Nephron progenitor cell (in vitro differentiated cells): ENCODE results near the gene ATP10A.

Experiments used
- DNase-seq: peaks from one replicate; pipeline ENCODE4 v3.0.0; 2021
- H3K27ac Mint-ChIP-seq: 2 replicates; pipeline ENCODE4 v1.8.0; 2021; ENCODE audit warnings: mild to moderate bottlenecking, moderate library complexity, mixed read lengths
- H3K27me3 Mint-ChIP-seq: 2 replicates; pipeline ENCODE4 v1.8.0; 2021; ENCODE audit warnings: mild to moderate bottlenecking, low read depth, mixed read lengths; ENCODE audit not compliant: poor library complexity
- H3K36me3 Mint-ChIP-seq: 2 replicates; pipeline ENCODE4 v1.8.0; 2021; ENCODE audit warnings: low read depth, mixed read lengths
- H3K4me1 Mint-ChIP-seq: 2 replicates; pipeline ENCODE4 v1.8.0; 2021; ENCODE audit warnings: mixed read lengths
- H3K4me3 Mint-ChIP-seq: 2 replicates; pipeline ENCODE4 v1.8.0; 2021; ENCODE audit warnings: mild to moderate bottlenecking, moderate library complexity, mixed read lengths
- H3K9me3 Mint-ChIP-seq: 2 replicates; pipeline ENCODE4 v1.8.0; 2021; ENCODE audit warnings: mild to moderate bottlenecking, moderate library complexity, mixed read lengths
- CTCF ChIP-seq: fragments of 200-600 bp; sonication (generic); IDR thresholded peaks from 2 replicates; pipeline ENCODE4 v1.5.0; 2021; ENCODE audit warnings: antibody characterized with exemption

The ATP10A gene

DNA sequence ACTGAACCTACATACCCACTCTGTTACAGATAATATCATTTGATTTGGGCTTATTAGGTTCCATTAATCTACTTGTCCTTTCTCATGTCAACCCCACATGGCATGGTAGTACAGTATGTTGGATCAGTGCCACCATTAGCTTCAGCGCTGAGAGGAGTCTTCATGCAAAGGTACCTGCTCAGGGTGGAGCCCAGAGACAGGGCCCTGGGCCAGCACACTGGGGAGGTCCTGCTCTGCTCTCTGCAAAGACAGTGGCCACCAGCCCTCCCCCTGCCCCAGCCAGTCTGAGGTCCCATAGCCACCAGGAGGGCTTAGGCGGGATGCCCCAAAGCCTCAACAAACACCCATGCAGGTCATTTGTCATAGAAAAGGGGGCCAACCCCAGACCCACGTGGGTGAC lies 71.0 kb downstream of the ATP10A start:
- Mint-ChIP-seq H3K27ac (no peak overlapping the region), H3K36me3 (no peaks in the 10 kb centered on the region), H3K4me1 (peaks cover 27% of the 10 kb centered on the region), H3K9me3 (no peaks in the 10 kb centered on the region), H3K27me3 (no peaks in the 10 kb centered on the region), H3K4me3 (no peak overlapping the region)
- no peak for DNase-seq
- TF ChIP-seq CTCF, result no peak

GRCh38 chr15:25790000-25790660 lies 73.0 kb downstream of the ATP10A start:
- Mint-ChIP-seq H3K4me1 (peaks cover 13% of the 10 kb centered on the region), H3K27ac (no peak overlapping the region), H3K4me3 (no peak overlapping the region), H3K9me3 (no peaks in the 10 kb centered on the region), H3K27me3 (no peaks in the 10 kb centered on the region), H3K36me3 (no peaks in the 10 kb centered on the region)
- no peak for TF ChIP-seq CTCF
- DNase-seq, result no peak

DNA sequence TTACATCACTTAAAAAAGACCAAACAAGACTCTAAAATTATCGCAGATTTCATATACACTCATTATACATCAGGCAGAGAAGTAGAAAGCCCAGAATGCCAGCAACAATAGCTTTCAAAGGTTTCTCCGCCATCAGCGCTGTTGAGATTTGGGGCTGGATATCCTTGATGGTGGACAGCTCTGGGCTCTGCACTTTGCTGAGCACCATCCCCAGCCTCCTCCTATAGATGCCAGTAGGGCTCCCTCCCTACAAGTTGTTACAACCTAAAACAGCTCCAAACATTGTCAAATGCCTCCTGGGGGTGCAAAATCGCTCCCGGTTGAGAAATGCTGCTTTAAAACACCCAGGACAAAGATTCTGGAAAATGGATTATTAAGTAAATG lies 73.5 kb downstream of the ATP10A start:
- no peak overlapping the region for H3K4me3 Mint-ChIP-seq
- no peak overlapping the region for H3K27ac Mint-ChIP-seq
- H3K9me3 Mint-ChIP-seq, result no peaks in the 10 kb centered on the region
- H3K36me3 Mint-ChIP-seq, result no peaks in the 10 kb centered on the region
- TF ChIP-seq CTCF, result no peak
- no peak for DNase-seq
- H3K4me1 Mint-ChIP-seq, result peaks cover 12% of the 10 kb centered on the region
- no peaks in the 10 kb centered on the region for H3K27me3 Mint-ChIP-seq

DNA sequence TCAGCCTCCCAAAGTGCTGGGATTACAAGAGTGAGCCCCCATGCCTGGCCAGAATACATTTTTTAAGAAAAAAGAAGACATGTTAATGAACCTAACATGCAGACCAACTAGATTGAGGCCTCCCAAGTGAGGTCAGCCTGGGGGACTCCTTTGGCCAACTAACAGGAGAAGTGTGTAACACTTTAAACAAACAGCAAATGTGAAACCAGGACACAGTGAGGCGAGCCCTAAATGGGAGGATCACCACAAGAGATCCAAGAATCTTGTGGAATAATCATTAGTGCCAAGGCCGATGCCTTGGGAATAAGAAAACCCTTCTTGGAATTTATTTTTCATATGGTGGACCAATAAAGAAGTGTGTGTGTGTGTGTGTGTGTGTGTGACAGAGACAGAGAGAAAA lies 73.9 kb downstream of the ATP10A start:
- Mint-ChIP-seq H3K9me3 (no peaks in the 10 kb centered on the region), H3K4me3 (no peak overlapping the region), H3K27me3 (no peaks in the 10 kb centered on the region), H3K36me3 (no peaks in the 10 kb centered on the region), H3K27ac (no peak overlapping the region), H3K4me1 (peaks cover 8% of the 10 kb centered on the region)
- TF ChIP-seq CTCF, result no peak
- DNase-seq, result no peak

DNA sequence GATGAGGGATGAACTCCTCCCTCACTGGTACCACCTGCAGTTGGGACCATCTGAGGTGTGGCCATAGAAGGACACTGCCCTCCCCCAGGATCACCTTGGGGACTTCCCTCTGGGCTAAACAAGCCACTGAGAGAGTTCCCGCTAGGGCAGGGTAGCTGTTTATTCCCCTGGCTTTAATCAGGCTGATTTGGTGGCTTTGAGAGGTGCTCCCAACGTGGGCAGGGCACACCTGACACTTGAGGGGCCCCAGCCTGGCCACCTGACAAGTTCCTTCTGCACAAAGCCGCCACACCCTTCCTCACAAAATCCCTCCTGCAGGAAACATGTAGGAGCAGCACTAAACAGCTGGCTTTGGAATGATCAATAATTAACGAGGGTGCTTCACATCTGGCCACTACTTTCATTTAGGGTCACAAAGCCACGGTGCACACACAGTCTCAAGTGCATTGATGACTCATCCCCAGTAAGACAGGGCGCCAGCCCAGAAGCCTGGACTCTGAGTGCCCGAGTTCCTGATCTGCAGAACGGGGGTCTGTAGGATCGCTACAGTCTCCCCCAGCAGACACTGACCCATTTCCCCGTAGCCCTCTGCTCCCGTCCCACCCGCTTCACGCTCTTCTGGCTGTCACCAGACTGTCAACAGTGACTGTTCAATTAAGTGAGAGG lies 75.1 kb downstream of the ATP10A start:
- Mint-ChIP-seq H3K27me3 (no peaks in the 10 kb centered on the region), H3K4me1 (peaks cover 6% of the 10 kb centered on the region), H3K9me3 (no peaks in the 10 kb centered on the region), H3K27ac (no peak overlapping the region), H3K4me3 (no peak overlapping the region), H3K36me3 (no peaks in the 10 kb centered on the region)
- no peak for DNase-seq
- TF ChIP-seq CTCF, result no peak

DNA sequence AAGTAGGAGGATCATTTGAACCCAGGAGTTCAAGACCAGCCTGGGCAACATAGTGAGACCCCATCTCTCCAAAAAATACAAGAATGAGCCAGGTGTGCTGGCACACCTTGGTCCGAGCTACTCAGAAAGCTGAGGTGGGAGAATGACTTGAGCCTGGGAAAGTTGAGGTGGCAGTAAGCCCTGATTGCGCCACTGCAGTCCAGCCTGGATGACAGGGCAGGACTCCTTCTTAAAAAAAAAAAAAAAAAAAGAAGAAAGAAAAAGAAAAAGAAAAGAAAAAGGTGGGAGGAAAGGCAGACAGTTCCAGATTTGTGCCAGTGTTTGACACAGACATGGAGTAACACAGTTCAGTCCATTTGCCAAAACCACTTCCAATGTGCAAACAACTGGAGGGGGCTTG lies 75.7 kb downstream of the ATP10A start:
- DNase-seq, result no peak
- Mint-ChIP-seq H3K36me3 (no peaks in the 10 kb centered on the region), H3K27ac (no peak overlapping the region), H3K4me1 (peaks cover 6% of the 10 kb centered on the region), H3K4me3 (no peak overlapping the region), H3K9me3 (no peaks in the 10 kb centered on the region), H3K27me3 (no peaks in the 10 kb centered on the region)
- TF ChIP-seq CTCF, result no peak
